Motor neuron (in vitro differentiated cells): ENCODE results near the gene LRRC40. TPM values are rescaled to one million over a fixed set of nuclear protein-coding genes. Genes with fewer than 3 reads are reported as not detected.
"Not testable (repeated sequence)": the region's sequence is repeated elsewhere in the genome, so short reads cannot be mapped to it uniquely, and the experiment has no call there.

Experiments used
- ATAC-seq, 8 experiments: fragments of 200-7000 bp; cut with Tn5 transposase; replicated peaks in 6 of 8; 2 replicates each; pipeline ENCODE4 v1.8.0; 2021; ENCODE audit warnings: mild to moderate bottlenecking in 8 of 8, moderate library complexity in 8 of 8
- H3K27ac ChIP-seq, 2 donors: fragments of 250-450 bp; sonication (Bioruptor Pico); 2 replicates each; pipeline ENCODE4 v1.9.0; 2021; ENCODE audit warnings: antibody characterized with exemption in 2 of 2, mild to moderate bottlenecking in 2 of 2, moderate library complexity in 1 of 2
- H3K4me1 ChIP-seq, 2 donors: fragments of 250-450 bp; sonication (Bioruptor Pico); replicated peaks in 1 of 2; 2 replicates each; pipeline ENCODE4 v1.6.1; 2021; ENCODE audit warnings: antibody characterized with exemption in 2 of 2, mild to moderate bottlenecking in 2 of 2, moderate library complexity in 1 of 2
- H3K4me3 ChIP-seq, 5 donors: fragments of 250-450 bp; sonication (Bioruptor Pico); 2 replicates each; pipeline ENCODE4 v1.9.0; 2021; ENCODE audit warnings: antibody characterized with exemption in 5 of 5, mild to moderate bottlenecking in 5 of 5, moderate library complexity in 4 of 5
- WGBS, 10 experiments: fragments of 450-650 bp; shearing (Covaris generic); methylation state at CpG; one replicate each; pipeline ENCODE4 v1.0.0; 2022; 5-methylcytosine and 5-hydroxymethylcytosine counted together
- in situ Hi-C, 9 experiments: fragments of 400-800 bp; cut with MboI; loops; one replicate each; pipeline ENCODE4 v1.15.0; 2021; ENCODE audit warnings: low sequenced_read_pairs in 9 of 9, low pct_unique_long_range_greater_than_20kb in 2 of 9; ENCODE audit not compliant: unreplicated experiment in 9 of 9
- total RNA-seq, 8 experiments: library from RNA; unstranded; fragments of 300-600 nt; gene quantifications; 2 replicates each; pipeline versions ENCODE4 v1.2.3 to v1.2.4, GENCODE V29; 2022

The LRRC40 gene
- total RNA-seq, 8 experiments from 2014 or later, result 8.1 to 54.6 (median 34.5) TPM

DNA sequence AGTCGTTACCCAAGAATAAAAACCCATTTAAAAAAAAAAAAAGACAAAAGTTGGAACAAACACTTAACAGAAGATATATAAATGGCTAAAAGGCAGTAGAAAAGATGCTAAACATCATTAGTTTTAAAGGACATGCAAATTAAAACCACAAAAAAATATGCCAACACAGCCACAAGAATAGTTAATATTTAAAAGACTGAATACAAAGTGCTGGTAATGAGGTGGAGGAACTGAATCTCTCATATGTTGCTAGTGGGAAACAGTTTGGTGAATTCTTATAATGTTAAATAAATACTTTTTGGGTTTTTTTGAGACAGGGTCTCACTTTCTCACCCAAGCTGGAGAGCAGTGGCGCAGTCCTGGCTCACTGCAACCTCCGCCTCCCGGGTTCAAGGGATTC lies 10.0 kb downstream of the LRRC40 start:
- no peak for ATAC-seq
- Histone ChIP-seq H3K27ac (no peak overlapping the region), H3K4me1 (no peaks in the 10 kb centered on the region), H3K4me3 (no peak overlapping the region)
- whole genome bisulfite sequencing, 10 experiments, result 86 to 100% (median 96%) methylated on average over 1 to 4 of the region's 4 CpGs
- in situ Hi-C loops, result no loop called here

GRCh38 chr1:70194601-70195000 lies 10.8 kb downstream of the LRRC40 start:
- in situ Hi-C loops, result no loop called here
- H3K4me1 ChIP-seq, result no peaks in the 10 kb centered on the region
- ATAC-seq, result no peak
- no peak overlapping the region for H3K27ac ChIP-seq
- H3K4me3 ChIP-seq, result no peak overlapping the region

GRCh38 chr1:70192446-70192845 lies 12.9 kb downstream of the LRRC40 start:
- ATAC-seq, H3K4me3 ChIP-seq, H3K27ac ChIP-seq, in situ Hi-C loops, H3K4me1 ChIP-seq: not testable (repeated sequence)

DNA sequence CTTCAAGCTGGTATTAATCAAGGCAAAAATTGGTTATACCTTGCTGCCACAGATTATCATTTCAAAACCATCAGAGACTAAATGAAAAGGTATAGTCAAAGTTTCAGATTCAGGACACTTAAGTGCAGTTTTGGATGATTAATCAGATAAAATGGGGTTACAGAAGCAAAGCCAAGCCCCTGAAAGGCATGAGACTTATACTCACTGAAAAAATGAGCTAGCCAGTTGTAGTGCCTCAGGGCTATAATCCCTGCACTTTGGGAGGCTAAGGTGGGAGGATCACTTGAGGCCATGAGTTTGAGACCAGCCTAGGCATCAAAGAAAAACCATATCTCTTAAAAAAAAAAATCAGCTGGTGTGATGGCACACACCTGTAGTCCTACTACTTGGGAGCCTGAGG lies 15.2 kb downstream of the LRRC40 start:
- Histone ChIP-seq H3K4me1 (no peaks in the 10 kb centered on the region), H3K27ac (no peak overlapping the region), H3K4me3 (no peak overlapping the region)
- ATAC-seq, result no peak
- in situ Hi-C loops, result no loop called here

GRCh38 chr1:70188522-70188921 lies 16.9 kb downstream of the LRRC40 start:
- ATAC-seq, result no peak
- H3K4me3 ChIP-seq, result no peak overlapping the region
- in situ Hi-C loops, result no loop called here
- no peak overlapping the region for H3K27ac ChIP-seq
- 80 to 100% (median 98%) methylated on average over 1 to 2 of the region's 2 CpGs; no CpG with 5 or more reads in 4 of the 10 experiments for WGBS, 10 experiments
- no peaks in the 10 kb centered on the region for H3K4me1 ChIP-seq

- 69 to 100% (median 98%) methylated on average over 1 to 3 of the region's 3 CpGs; no CpG with 5 or more reads in 3 of the 10 experiments for WGBS, 10 experiments
Measured at GRCh38 chr1:70185181-70185580, 20.2 kb downstream of the LRRC40 start.

GRCh38 chr1:70171512-70171911 lies 33.9 kb downstream of the LRRC40 start:
- 94 to 100% (median 100%) methylated on average over 1 of the region's 1 CpG; no CpG with 5 or more reads in 2 of the 10 experiments for WGBS, 10 experiments
- H3K4me3 ChIP-seq, result no peak overlapping the region
- H3K4me1 ChIP-seq, result no peaks in the 10 kb centered on the region
- H3K27ac ChIP-seq, result no peak overlapping the region
- ATAC-seq, result peak in 1 of 8 experiments; percentile 27
- in situ Hi-C loops, result no loop called here

More at GRCh38 chr1:70185181-70185580, 20.2 kb downstream of the LRRC40 start:
- H3K4me3 ChIP-seq, H3K27ac ChIP-seq, in situ Hi-C loops, H3K4me1 ChIP-seq, ATAC-seq: not testable (repeated sequence)

- WGBS, 10 experiments, result 56 to 100% (median 96%) methylated on average over 3 to 5 of the region's 5 CpGs
- ATAC-seq, result no peak
- H3K27ac ChIP-seq, result no peak overlapping the region
- in situ Hi-C loops, result no loop called here
- no peaks in the 10 kb centered on the region for H3K4me1 ChIP-seq
- no peak overlapping the region for H3K4me3 ChIP-seq
Measured at GRCh38 chr1:70169018-70169839, 36.1 kb downstream of the LRRC40 start.

DNA sequence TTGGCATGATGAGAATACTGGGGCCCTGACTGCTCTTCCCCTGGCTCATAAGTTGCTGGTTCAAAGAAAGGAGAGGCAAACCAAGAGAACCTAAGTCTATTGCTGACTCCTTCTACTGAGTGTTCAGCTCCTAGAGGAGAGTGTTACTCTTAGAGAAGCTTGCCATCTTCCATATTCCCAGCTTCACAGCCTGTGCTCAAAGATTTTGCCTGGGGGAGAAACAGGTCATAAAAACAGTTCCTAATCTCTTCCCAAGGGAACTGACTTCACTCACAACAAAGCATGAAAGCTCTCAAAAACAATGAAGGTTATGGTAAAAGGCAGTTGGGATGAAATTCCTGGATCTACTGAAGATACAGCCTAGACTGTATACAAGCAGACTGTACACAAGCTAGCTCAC lies 37.1 kb downstream of the LRRC40 start:
- H3K4me3 ChIP-seq, result no peak overlapping the region
- no peak overlapping the region for H3K27ac ChIP-seq
- ATAC-seq, result no peak
- no peaks in the 10 kb centered on the region for H3K4me1 ChIP-seq
- in situ Hi-C loops, result no loop called here

GRCh38 chr1:70164350-70164749 lies 41.0 kb downstream of the LRRC40 start:
- no peak for ATAC-seq
- WGBS, 10 experiments, result 80 to 100% (median 91%) methylated on average over 1 to 4 of the region's 4 CpGs
- Histone ChIP-seq H3K4me3 (no peak overlapping the region), H3K4me1 (no peaks in the 10 kb centered on the region), H3K27ac (no peak overlapping the region)
- in situ Hi-C loops, result no loop called here

DNA sequence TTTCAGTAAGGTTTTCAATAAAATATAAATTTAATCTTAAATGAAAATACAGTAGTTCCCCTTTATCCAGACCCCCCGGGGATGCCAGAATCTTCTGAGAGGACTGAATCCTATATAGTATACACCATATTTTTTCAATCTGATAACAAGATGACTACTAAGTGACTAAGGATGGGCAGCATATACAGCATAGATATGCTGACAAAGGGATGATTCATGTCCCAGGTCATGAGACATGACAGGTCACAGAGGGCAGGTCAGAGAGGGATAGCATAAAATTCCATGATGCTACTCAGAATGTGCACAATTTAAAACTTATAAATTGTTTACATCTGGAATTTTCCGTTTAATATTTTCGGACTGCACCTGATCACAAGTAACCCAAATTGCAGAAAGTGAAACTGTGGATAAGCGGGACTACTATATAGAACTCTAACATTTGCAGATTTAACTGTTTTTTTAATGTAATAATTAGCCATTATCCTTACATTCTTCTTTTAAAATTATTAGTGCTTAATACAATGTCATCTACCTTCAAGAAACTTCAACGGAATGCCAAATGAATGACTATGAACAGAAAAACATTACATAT lies 48.8 kb downstream of the LRRC40 start:
- H3K4me1 ChIP-seq, result no peaks in the 10 kb centered on the region
- WGBS, 10 experiments, result 82 to 99% (median 95%) methylated on average over 2 to 5 of the region's 5 CpGs; no CpG with 5 or more reads in 1 of the 10 experiments
- no peak overlapping the region for H3K27ac ChIP-seq
- peak in 2 of 8 experiments; percentile 60 to 84 for ATAC-seq
- in situ Hi-C loops, result no loop called here
- no peak overlapping the region for H3K4me3 ChIP-seq

GRCh38 chr1:70153739-70154138 lies 51.6 kb downstream of the LRRC40 start:
- Histone ChIP-seq H3K27ac (no peak overlapping the region), H3K4me3 (no peak overlapping the region), H3K4me1 (no peaks in the 10 kb centered on the region)
- no peak for ATAC-seq
- WGBS, 10 experiments, result 87 to 100% (median 98%) methylated on average over 1 to 3 of the region's 3 CpGs
- in situ Hi-C loops, result no loop called here

GRCh38 chr1:70150444-70150843 lies 54.9 kb downstream of the LRRC40 start:
- H3K27ac ChIP-seq, result no peak overlapping the region
- H3K4me3 ChIP-seq, result no peak overlapping the region
- 71 to 100% (median 96%) methylated on average over 1 of the region's 1 CpG; no CpG with 5 or more reads in 2 of the 10 experiments for WGBS, 10 experiments
- in situ Hi-C loops, result no loop called here
- H3K4me1 ChIP-seq, result no peaks in the 10 kb centered on the region
- no peak for ATAC-seq

DNA sequence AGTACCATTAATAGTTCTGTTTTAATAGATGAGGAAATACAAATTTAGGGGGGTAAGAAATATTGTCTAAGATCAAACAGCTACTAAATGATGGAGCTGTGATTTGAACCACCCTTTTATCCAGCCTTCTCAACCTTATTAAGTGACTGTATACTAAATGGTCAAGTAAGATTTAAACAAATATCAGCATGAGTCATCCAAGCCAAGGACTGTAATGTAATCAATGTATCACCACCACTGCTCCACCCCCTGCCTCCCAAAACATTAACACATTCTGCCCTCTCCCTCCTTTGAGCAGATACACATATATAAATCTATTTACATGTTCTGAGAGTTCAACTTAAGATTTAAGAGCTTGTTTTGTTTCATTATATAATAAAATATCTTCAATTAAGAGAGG lies 58.9 kb downstream of the LRRC40 start:
- Histone ChIP-seq H3K4me3 (no peak overlapping the region), H3K27ac (no peak overlapping the region), H3K4me1 (no peaks in the 10 kb centered on the region)
- in situ Hi-C loops, result no loop called here
- ATAC-seq, result peak in 3 of 8 experiments; percentile 39 to 87 (median 68)
